ENCODE results near the gene PHF21B. TPM values are rescaled to one million over a fixed set of nuclear protein-coding genes. Genes with fewer than 3 reads are reported as not detected.

PHF21B gene
- total RNA-seq, 2 experiments from 2014 or later: 0.68 TPM; not detected in 1

DNA sequence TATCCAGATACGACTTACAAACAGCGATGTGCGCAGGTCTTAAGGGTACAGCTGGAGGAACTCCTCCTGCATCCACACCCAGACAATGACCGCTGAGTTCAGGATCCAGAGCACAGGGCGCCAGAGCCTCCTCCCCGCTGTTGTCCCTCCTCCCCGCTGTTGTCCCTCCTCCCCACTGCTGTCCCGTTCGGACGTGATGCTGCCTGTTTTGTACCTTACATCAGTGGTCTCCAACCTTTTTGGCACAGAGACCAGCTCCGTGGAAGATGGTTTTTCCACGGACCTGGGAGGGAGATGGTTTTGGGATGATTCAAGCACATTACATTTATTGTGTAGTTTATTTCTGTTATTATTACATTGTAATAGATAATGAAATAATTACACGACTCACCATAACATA, 62.0 kb downstream of the PHF21B start:
- ChIA-PET CTCF (no interaction called here), POLR2A (no interaction called here)
- no peaks in the 10 kb centered on the region for H3K36me3 Mint-ChIP-seq (ENCODE audit: low read depth)
- H3K27ac Mint-ChIP-seq: no peak overlapping the region
- no peaks in the 10 kb centered on the region for H3K9me3 Mint-ChIP-seq (ENCODE audit: insufficient read depth)
- no peaks in the 10 kb centered on the region for H3K27me3 Mint-ChIP-seq (ENCODE audit: low read depth)
- DNase-seq: no peak
- ATAC-seq: no peak
- H3K4me3 Mint-ChIP-seq: no peak overlapping the region
- no peaks in the 10 kb centered on the region for H3K4me1 Mint-ChIP-seq (ENCODE audit: low read depth)

GRCh38 chr22:44947049-44947448, 62.8 kb downstream of the PHF21B start:
- ChIA-PET POLR2A (no interaction called here), CTCF (no interaction called here)
- Mint-ChIP-seq H3K27ac (no peak overlapping the region), H3K36me3 (ENCODE audit: low read depth) (no peaks in the 10 kb centered on the region), H3K4me1 (ENCODE audit: low read depth) (no peaks in the 10 kb centered on the region), H3K9me3 (ENCODE audit: insufficient read depth) (no peaks in the 10 kb centered on the region), H3K27me3 (ENCODE audit: low read depth) (no peaks in the 10 kb centered on the region), H3K4me3 (no peak overlapping the region)
- no peak for DNase-seq
- no peak for ATAC-seq

DNA sequence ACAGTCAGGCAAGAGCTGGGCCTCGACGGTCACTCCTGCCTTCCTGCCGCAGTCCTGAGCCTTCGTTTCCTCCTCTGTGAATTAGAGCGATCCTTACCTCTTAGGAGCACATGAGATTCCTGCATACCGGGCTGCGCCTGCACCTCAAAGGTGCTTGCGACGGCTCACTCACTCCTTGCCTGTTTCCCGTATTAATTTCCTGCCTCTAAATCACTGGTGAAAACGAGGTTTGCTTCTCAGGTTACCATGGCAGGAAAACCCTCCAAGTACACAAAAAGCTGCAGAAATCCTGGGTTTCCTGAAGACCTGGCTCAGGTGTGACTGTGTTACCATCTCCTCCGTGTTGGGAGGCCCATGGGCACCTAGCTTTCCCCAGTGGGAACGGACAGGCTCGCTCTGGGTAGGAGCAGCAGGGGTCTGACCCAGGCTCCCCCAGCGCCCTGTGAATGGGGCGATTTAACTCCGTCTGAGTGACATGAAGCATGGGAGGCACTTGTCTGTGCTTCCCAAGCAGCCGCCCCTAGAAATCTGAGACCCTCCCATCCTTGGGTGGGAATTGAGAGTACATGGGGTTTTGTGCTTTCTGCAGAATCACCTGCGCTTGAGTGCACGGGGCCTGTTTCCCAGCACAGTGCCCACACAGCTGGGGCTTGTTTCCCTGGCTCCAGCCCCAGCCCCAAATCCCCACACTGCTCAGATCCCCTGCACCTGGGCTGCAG, 64.8 kb downstream of the PHF21B start:
- H3K27me3 Mint-ChIP-seq (ENCODE audit: low read depth): no peaks in the 10 kb centered on the region

DNA sequence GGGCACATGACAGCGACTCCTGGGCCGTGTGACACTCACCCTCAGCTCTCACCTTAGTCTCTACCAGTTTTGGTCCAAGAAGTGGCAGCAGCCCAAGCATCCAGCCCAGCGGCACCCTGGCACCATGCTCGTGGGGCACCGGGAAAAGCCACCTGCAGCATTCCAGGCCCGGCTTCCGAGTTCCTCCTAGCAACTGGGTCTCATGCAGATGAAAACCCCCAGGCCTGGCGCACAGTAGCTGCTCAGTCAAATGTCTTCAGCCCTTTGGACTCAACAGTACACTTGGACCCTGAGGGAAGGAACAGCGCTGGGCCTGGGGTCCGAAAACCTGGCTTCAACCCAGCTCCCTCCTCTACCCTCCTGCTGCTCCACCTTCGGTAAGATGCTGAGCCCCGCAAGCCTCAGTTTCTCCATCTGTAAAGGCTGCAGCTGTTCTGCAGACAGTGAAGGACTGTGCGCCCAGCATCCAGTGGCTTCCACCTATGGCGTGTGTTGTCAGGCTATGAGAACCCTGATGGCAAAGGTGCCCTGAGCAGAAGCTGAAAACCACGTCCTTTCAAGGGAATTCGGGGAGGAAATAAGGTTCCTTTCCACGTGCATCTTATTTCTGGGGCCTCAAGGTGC, 66.0 kb downstream of the PHF21B start:
- H3K4me3 Mint-ChIP-seq: no peak overlapping the region
- ChIA-PET CTCF (no interaction called here), POLR2A (no interaction called here)
- H3K27me3 Mint-ChIP-seq (ENCODE audit: low read depth): no peaks in the 10 kb centered on the region
- H3K36me3 Mint-ChIP-seq (ENCODE audit: low read depth): no peaks in the 10 kb centered on the region
- H3K4me1 Mint-ChIP-seq (ENCODE audit: low read depth): no peaks in the 10 kb centered on the region
- ATAC-seq (no peak), DNase-seq (no peak)
- H3K27ac Mint-ChIP-seq: no peak overlapping the region
- H3K9me3 Mint-ChIP-seq (ENCODE audit: insufficient read depth): no peaks in the 10 kb centered on the region

More for the DNA sequence above, 64.8 kb downstream of the PHF21B start:
- ChIA-PET POLR2A (no interaction called here), CTCF (no interaction called here)
- Mint-ChIP-seq H3K4me1 (ENCODE audit: low read depth) (no peaks in the 10 kb centered on the region), H3K27ac (no peak overlapping the region), H3K36me3 (ENCODE audit: low read depth) (no peaks in the 10 kb centered on the region), H3K4me3 (no peak overlapping the region), H3K9me3 (ENCODE audit: insufficient read depth) (no peaks in the 10 kb centered on the region)
- ATAC-seq (no peak), DNase-seq (no peak)

- H3K4me1 Mint-ChIP-seq (ENCODE audit: low read depth): no peaks in the 10 kb centered on the region
- ATAC-seq: no peak
- ChIA-PET POLR2A (no interaction called here), CTCF (no interaction called here)
- H3K4me3 Mint-ChIP-seq: no peak overlapping the region
- no peaks in the 10 kb centered on the region for H3K36me3 Mint-ChIP-seq (ENCODE audit: low read depth)
- H3K27ac Mint-ChIP-seq: no peak overlapping the region
- no peaks in the 10 kb centered on the region for H3K9me3 Mint-ChIP-seq (ENCODE audit: insufficient read depth)
- H3K27me3 Mint-ChIP-seq (ENCODE audit: low read depth): no peaks in the 10 kb centered on the region
- DNase-seq: no peak
These were observed 66.7 kb downstream of the PHF21B start for GRCh38 chr22:44942979-44943700.

DNA sequence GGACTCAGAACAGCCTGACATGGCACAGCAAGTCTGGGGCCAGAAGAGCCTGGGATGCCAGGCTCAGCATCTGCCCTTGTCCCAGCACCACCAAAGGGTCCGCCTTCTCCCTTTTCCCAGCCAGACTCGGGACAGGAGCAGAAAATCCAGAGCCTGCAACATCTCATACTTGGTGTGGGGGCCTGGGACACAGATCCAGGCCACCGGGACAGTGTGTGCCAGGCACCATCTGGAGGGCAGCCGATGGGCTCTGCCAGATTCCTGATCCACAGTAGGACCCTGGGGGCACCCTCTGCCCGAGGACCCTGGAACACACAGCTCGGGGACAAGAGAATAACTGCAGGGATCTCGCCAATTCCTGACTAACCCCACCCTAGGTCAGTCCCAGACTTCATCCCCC, 67.7 kb downstream of the PHF21B start:
- ChIA-PET CTCF (no interaction called here), POLR2A (no interaction called here)
- Mint-ChIP-seq H3K27me3 (ENCODE audit: low read depth) (no peaks in the 10 kb centered on the region), H3K36me3 (ENCODE audit: low read depth) (no peaks in the 10 kb centered on the region), H3K4me3 (no peak overlapping the region), H3K4me1 (ENCODE audit: low read depth) (no peaks in the 10 kb centered on the region), H3K27ac (no peak overlapping the region), H3K9me3 (ENCODE audit: insufficient read depth) (no peaks in the 10 kb centered on the region)
- no peak for DNase-seq
- ATAC-seq: no peak

DNA sequence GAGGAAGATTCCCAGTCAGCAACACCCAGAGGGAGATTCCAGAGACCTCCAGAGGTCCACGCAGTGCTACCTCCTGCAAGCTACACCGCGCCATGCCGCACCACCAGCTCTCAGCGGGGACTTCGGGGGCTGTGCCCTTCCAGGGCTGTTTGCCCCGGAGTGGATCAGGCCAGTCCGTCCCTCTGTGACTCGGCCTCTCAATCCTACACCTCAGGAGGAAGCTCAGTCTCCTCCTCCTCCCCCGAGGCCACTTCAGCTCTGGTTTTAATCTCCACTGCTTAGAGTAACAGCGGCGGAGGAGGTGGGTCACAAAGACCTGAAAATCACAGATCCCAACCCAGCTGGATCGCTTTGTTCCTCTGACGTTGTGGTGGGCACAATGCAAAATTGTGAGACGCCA, 68.6 kb downstream of the PHF21B start:
- H3K27ac Mint-ChIP-seq: no peak overlapping the region
- ATAC-seq (no peak), DNase-seq (no peak)
- no peak overlapping the region for H3K4me3 Mint-ChIP-seq
- no peaks in the 10 kb centered on the region for H3K36me3 Mint-ChIP-seq (ENCODE audit: low read depth)
- CTCF ChIA-PET: no interaction called here
- H3K4me1 Mint-ChIP-seq (ENCODE audit: low read depth): no peaks in the 10 kb centered on the region
- no peaks in the 10 kb centered on the region for H3K27me3 Mint-ChIP-seq (ENCODE audit: low read depth)
- no peaks in the 10 kb centered on the region for H3K9me3 Mint-ChIP-seq (ENCODE audit: insufficient read depth)
- POLR2A ChIA-PET: no interaction called here

- H3K36me3 Mint-ChIP-seq (ENCODE audit: low read depth): no peaks in the 10 kb centered on the region
- ChIA-PET CTCF (no interaction called here), POLR2A (no interaction called here)
- H3K4me3 Mint-ChIP-seq: no peak overlapping the region
- ATAC-seq (no peak), DNase-seq (no peak)
- H3K4me1 Mint-ChIP-seq (ENCODE audit: low read depth): no peaks in the 10 kb centered on the region
- H3K27ac Mint-ChIP-seq: no peak overlapping the region
- no peaks in the 10 kb centered on the region for H3K9me3 Mint-ChIP-seq (ENCODE audit: insufficient read depth)
- H3K27me3 Mint-ChIP-seq (ENCODE audit: low read depth): no peaks in the 10 kb centered on the region
These were observed 69.7 kb downstream of the PHF21B start for GRCh38 chr22:44940130-44940529.

- H3K4me1 Mint-ChIP-seq (ENCODE audit: low read depth): no peaks in the 10 kb centered on the region
- no peaks in the 10 kb centered on the region for H3K27me3 Mint-ChIP-seq (ENCODE audit: low read depth)
- H3K9me3 Mint-ChIP-seq (ENCODE audit: insufficient read depth): no peaks in the 10 kb centered on the region
- no peaks in the 10 kb centered on the region for H3K36me3 Mint-ChIP-seq (ENCODE audit: low read depth)
- POLR2A ChIA-PET: no interaction called here
- no peak for DNase-seq
- CTCF ChIA-PET: no interaction called here
- ATAC-seq: no peak
- no peak overlapping the region for H3K4me3 Mint-ChIP-seq
- H3K27ac Mint-ChIP-seq: no peak overlapping the region
These were observed 70.4 kb downstream of the PHF21B start for GRCh38 chr22:44939451-44939850.

DNA sequence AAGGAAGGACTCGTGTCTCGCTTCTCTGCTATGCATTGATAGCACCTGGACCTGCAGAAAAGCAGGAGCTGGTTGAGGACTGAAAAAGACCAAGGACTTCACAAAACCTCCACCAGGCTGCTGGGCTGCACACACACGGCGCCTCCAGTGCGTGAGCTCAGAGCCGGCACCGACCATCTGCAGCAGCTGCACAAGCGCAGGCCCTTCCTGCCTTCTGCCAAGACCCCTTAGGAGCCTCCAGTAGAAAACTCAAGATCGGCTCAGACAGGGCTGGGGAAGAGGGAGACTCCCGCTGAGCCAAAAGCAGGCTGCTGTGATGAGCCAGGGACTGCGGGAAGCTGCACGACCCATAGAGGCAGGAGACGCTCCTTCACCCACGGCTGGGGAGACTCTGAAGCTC, 70.9 kb downstream of the PHF21B start:
- Mint-ChIP-seq H3K36me3 (ENCODE audit: low read depth) (no peaks in the 10 kb centered on the region), H3K4me1 (ENCODE audit: low read depth) (no peaks in the 10 kb centered on the region), H3K27ac (no peak overlapping the region), H3K9me3 (ENCODE audit: insufficient read depth) (no peaks in the 10 kb centered on the region), H3K27me3 (ENCODE audit: low read depth) (no peaks in the 10 kb centered on the region), H3K4me3 (no peak overlapping the region)
- no peak for DNase-seq
- ATAC-seq: no peak
- POLR2A ChIA-PET: no interaction called here
- CTCF ChIA-PET: no interaction called here

DNA sequence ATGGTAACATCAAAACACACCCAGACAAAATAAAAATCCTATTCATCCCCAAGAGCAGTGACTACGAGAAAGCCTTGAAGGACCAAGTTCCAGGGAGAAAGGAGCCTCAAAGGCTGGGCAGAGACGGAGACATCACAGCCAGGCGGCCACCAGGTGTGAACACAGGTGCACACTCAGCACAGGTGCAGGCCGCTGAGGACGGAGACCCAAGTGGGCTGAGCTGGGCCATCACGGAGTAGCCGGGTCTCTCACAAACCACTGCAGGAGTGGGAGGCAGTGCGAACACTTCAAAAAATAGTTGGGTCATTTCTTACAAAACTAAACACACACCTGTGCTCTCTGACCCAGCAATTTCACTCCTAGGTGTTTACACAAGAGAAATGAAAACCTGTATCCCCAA, 72.6 kb downstream of the PHF21B start:
- ATAC-seq (no peak), DNase-seq (no peak)
- Mint-ChIP-seq H3K4me1 (ENCODE audit: low read depth) (no peaks in the 10 kb centered on the region), H3K4me3 (no peak overlapping the region), H3K36me3 (ENCODE audit: low read depth) (no peaks in the 10 kb centered on the region), H3K27ac (no peak overlapping the region), H3K27me3 (ENCODE audit: low read depth) (no peaks in the 10 kb centered on the region), H3K9me3 (ENCODE audit: insufficient read depth) (no peaks in the 10 kb centered on the region)
- ChIA-PET CTCF (no interaction called here), POLR2A (no interaction called here)

DNA sequence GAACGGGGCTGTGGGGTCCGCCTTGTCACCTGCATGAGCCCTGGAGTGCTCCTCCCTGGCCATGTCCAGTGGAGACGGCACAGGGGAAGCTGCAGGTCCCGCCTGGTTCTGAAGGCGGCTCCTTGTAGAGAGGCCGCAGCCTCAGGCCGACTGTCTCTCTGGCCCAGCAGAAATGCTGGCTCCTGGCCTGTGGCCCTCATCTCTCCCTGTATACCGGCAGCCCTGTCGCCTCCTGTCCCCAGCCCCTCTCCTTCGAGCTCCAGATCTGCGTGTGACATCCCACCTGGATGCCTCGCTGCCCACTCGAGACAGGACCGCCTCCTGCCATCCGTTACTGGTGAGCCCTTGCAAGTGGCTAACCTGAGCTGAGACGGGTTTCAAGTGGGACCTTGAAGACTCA, 73.6 kb downstream of the PHF21B start:
- POLR2A ChIA-PET: no interaction called here
- Mint-ChIP-seq H3K4me3 (no peak overlapping the region), H3K4me1 (ENCODE audit: low read depth) (no peaks in the 10 kb centered on the region), H3K36me3 (ENCODE audit: low read depth) (no peaks in the 10 kb centered on the region), H3K27ac (no peak overlapping the region), H3K9me3 (ENCODE audit: insufficient read depth) (no peaks in the 10 kb centered on the region), H3K27me3 (ENCODE audit: low read depth) (no peaks in the 10 kb centered on the region)
- no peak for DNase-seq
- no peak for ATAC-seq
- CTCF ChIA-PET: no interaction called here
